Right lung (tissue), 5 donors: ENCODE data around the gene ALPL. TPM values are rescaled to one million over a fixed set of nuclear protein-coding genes. Genes with fewer than 3 reads are reported as not detected.
A peak's percentile ranks its signal among the peaks of the same experiment; 100 is the strongest.
"Not testable (repeated sequence)": the region's sequence is repeated elsewhere in the genome, so short reads cannot be mapped to it uniquely, and the experiment has no call there.

Experiments used
- DNase-seq, 2 donors: peaks; one replicate each; pipeline ENCODE4 v3.0.0-alpha.2; 2013
- polyA plus RNA-seq, 5 donors: library from polyadenylated mRNA; unstranded; fragments of 120-200 nt; gene quantifications; one replicate each; pipeline versions ENCODE4 v1.2.1 to v1.2.3, GENCODE V29; 2013; ENCODE audit warnings: inconsistent platforms in 1 of 5, low replicate concordance in 1 of 5; ENCODE audit not compliant: insufficient read length in 5 of 5, insufficient read depth in 1 of 5

Gene ALPL
- polyA plus RNA-seq, 5 donors, result 1.0 to 2.2 (median 1.7) TPM

- DNase-seq, result no peak
These were observed 1.5 kb upstream of the ALPL start for GRCh38 chr1:21507511-21508270.

GRCh38 chr1:21508580-21509350 is 458 bp upstream of the ALPL start:
- DNase-seq, result peak in 1 of 2 donors; percentile 45

GRCh38 chr1:21510113-21510493 is 880 bp downstream of the ALPL start:
- no peak for DNase-seq

- DNase-seq, result no peak
These were observed 1.8 kb downstream of the ALPL start for GRCh38 chr1:21510885-21511578.

- no peak for DNase-seq
These were observed 2.6 kb downstream of the ALPL start for GRCh38 chr1:21511579-21512522.

- DNase-seq, result no peak
These were observed 5.0 kb downstream of the ALPL start for GRCh38 chr1:21514245-21514644.

GRCh38 chr1:21517161-21517589 is 8.0 kb downstream of the ALPL start:
- DNase-seq, result no peak

- DNase-seq, result no peak
These were observed 8.6 kb downstream of the ALPL start for GRCh38 chr1:21517660-21518480.

- no peak for DNase-seq
These were observed 9.7 kb downstream of the ALPL start for GRCh38 chr1:21518774-21519455.

- DNase-seq, result not testable (repeated sequence)
These were observed 10.4 kb downstream of the ALPL start for GRCh38 chr1:21519486-21520070.

GRCh38 chr1:21520899-21521716 is 11.9 kb downstream of the ALPL start:
- no peak for DNase-seq

GRCh38 chr1:21521717-21522060 is 12.5 kb downstream of the ALPL start:
- no peak for DNase-seq

- no peak for DNase-seq
These were observed 13.4 kb downstream of the ALPL start for GRCh38 chr1:21522525-21523038.

GRCh38 chr1:21523297-21523813 is 14.1 kb downstream of the ALPL start:
- no peak for DNase-seq

- no peak for DNase-seq
These were observed 15.0 kb downstream of the ALPL start for GRCh38 chr1:21524220-21524619.

- DNase-seq, result no peak
These were observed 15.6 kb downstream of the ALPL start for GRCh38 chr1:21524686-21525339.

GRCh38 chr1:21525340-21525717 is 16.1 kb downstream of the ALPL start:
- no peak for DNase-seq

- no peak for DNase-seq
These were observed 17.2 kb downstream of the ALPL start for GRCh38 chr1:21526441-21526840.
